IgD-negative memory B cell (primary cell): ENCODE data around the gene MRPS7. TPM values are rescaled to one million over a fixed set of nuclear protein-coding genes. Genes with fewer than 3 reads are reported as not detected.

Experiments
- H3K27ac Mint-ChIP-seq, 3 donors: one replicate each; pipeline ENCODE4 v1.8.0; 2020 to 2022; ENCODE audit warnings: mild to moderate bottlenecking in 3 of 3, mixed read lengths in 3 of 3, moderate library complexity in 1 of 3
- H3K27me3 Mint-ChIP-seq: one replicate; pipeline ENCODE4 v1.8.0; 2021; ENCODE audit warnings: mixed read lengths
- H3K36me3 Mint-ChIP-seq: one replicate; pipeline ENCODE4 v1.8.0; 2020; ENCODE audit warnings: mild to moderate bottlenecking, mixed read lengths
- H3K4me1 Mint-ChIP-seq, 3 donors: one replicate each; pipeline ENCODE4 v1.8.0; 2020 to 2022; ENCODE audit warnings: mixed read lengths in 3 of 3, mild to moderate bottlenecking in 1 of 3
- H3K4me3 Mint-ChIP-seq, 4 donors: one replicate each; pipeline ENCODE4 v1.8.0; 2020 to 2022; ENCODE audit warnings: mild to moderate bottlenecking in 4 of 4, mixed read lengths in 4 of 4, moderate library complexity in 3 of 4
- H3K9me3 Mint-ChIP-seq, 3 donors: one replicate each; pipeline ENCODE4 v1.8.0; 2020 to 2021; ENCODE audit warnings: mixed read lengths in 3 of 3, mild to moderate bottlenecking in 1 of 3
- polyA plus RNA-seq: library from polyadenylated mRNA; unstranded; fragments of 300-500 nt; fragmentation: Illumina TruSeq; gene quantifications from one replicate; pipeline ENCODE4 v1.2.3, GENCODE V29; 2021

Gene MRPS7
- polyA plus RNA-seq, 1 donor from 2014 or later, result 101 TPM

DNA sequence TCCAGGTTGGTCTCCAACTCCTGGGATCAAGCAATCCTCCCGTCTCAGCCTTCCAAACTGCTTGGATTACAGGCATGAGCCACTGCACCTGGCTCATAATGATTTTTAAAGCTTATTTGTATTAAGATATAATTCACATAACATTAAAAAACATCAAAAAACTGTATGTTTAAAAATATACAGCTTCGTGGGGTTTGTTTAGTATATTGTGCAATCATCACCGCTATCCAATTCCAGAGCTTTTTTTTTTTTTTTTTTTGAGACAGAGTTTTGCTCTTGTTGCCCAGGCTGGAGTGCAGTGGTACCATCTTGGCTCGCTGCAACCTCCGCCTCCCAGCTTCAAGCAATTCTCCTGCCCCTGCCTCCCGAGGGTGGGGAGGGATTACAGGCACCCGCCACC lies 38.6 kb downstream of the MRPS7 start:
- Mint-ChIP-seq H3K4me3 (peak overlapping the region in 1 of 4 donors; percentile 73), H3K36me3 (peaks cover 1% of the 10 kb centered on the region), H3K27me3 (no peaks in the 10 kb centered on the region), H3K27ac (peak overlapping the region in 1 of 3 donors; percentile 59), H3K4me1 (peaks cover 14 to 17% (median 14%) of the 10 kb centered on the region in 3 donors), H3K9me3 (no peaks in the 10 kb centered on the region)

DNA sequence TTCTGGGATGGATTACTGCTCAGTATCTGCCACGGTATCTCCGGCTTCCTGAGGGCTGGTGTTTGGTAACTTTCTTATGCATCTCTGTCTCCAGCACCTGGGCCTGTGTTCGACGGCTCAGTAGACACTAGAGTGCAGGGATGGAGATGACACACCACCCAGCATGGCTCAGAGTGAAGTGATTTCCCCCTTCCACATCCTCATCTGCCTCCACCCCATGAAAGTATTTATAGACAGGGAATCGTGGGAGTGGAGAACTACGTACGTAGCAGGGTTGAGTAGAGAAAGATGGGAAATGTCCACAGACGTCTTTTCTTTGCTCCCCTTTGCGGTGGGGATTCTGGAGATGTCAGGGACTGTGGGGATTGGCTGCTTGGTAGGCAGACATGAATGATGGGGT lies 39.4 kb downstream of the MRPS7 start:
- no peaks in the 10 kb centered on the region for H3K27me3 Mint-ChIP-seq
- H3K4me3 Mint-ChIP-seq, result no peak overlapping the region
- no peak overlapping the region for H3K27ac Mint-ChIP-seq
- H3K36me3 Mint-ChIP-seq, result peaks cover 1% of the 10 kb centered on the region
- H3K4me1 Mint-ChIP-seq, result peaks cover 9 to 11% (median 11%) of the 10 kb centered on the region in 3 donors
- no peaks in the 10 kb centered on the region for H3K9me3 Mint-ChIP-seq

- Mint-ChIP-seq H3K27me3 (no peaks in the 10 kb centered on the region), H3K27ac (no peak overlapping the region), H3K4me3 (no peak overlapping the region), H3K9me3 (no peaks in the 10 kb centered on the region), H3K36me3 (peaks cover 1% of the 10 kb centered on the region), H3K4me1 (peaks cover 8 to 9% (median 9%) of the 10 kb centered on the region in 3 donors)
Observed at GRCh38 chr17:75301502-75302206, 40.0 kb downstream of the MRPS7 start.

- H3K36me3 Mint-ChIP-seq, result no peaks in the 10 kb centered on the region
- no peaks in the 10 kb centered on the region for H3K27me3 Mint-ChIP-seq
- H3K4me1 Mint-ChIP-seq, result peaks cover 6 to 14% (median 10%) of the 10 kb centered on the region in 3 donors
- H3K4me3 Mint-ChIP-seq, result peak overlapping the region in 1 of 4 donors; percentile 50
- H3K27ac Mint-ChIP-seq, result peak overlapping the region in 1 of 3 donors; percentile 23
- H3K9me3 Mint-ChIP-seq, result no peaks in the 10 kb centered on the region
Observed at GRCh38 chr17:75307957-75308731, 46.5 kb downstream of the MRPS7 start.

DNA sequence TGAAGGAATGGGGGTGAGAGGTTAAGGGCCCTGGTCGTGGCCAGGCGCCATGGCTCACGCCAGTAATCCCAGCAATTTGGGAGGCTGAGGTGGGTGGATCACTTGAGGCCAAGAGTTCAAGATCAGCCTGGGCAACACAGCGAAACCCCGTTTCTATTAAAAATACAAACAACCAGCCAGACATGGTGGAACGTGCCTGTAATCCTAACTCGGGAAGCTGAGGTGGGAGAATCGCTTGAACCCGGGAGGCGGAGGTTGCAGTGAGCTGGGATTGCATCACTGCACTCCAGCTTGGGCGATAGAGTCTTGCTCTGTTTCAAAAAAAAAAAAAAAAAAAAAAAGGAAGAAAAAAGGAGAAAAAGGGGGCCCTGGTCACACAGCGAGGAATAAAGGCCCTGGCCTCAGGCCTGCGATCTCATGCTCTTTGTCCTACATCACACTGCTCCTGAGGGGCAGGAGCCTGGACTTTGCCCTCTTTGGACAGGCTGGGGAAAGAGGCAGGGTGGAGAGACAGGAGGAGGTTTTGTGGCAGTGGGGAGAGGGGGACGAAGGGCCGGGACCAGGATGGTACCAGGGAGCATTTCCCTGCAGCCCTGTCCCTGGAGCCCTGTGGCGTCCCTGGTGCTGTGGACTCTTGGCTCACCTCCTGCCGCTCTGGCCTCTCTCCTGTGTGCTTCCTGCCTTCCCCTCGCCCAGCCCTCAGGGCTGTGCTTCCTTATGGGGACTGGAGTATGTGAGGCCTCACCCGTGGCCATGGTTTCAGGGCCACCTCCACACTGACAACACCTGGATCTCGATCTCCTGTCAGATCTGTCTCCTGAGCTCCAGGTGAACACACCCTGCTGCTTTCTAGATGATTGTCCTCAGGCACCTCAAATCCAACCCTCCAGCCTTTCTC lies 47.3 kb downstream of the MRPS7 start:
- peak overlapping the region in 2 of 3 donors; percentile 23 to 78 for H3K27ac Mint-ChIP-seq
- H3K36me3 Mint-ChIP-seq, result no peaks in the 10 kb centered on the region
- peaks cover 11 to 19% (median 16%) of the 10 kb centered on the region in 3 donors for H3K4me1 Mint-ChIP-seq
- H3K4me3 Mint-ChIP-seq, result peak overlapping the region in 1 of 4 donors; percentile 50
- H3K9me3 Mint-ChIP-seq, result no peaks in the 10 kb centered on the region
- H3K27me3 Mint-ChIP-seq, result no peaks in the 10 kb centered on the region

GRCh38 chr17:75313941-75314551 lies 52.4 kb downstream of the MRPS7 start:
- H3K27ac Mint-ChIP-seq, result peak overlapping the region; percentile 26 to 94 (median 85)
- no peaks in the 10 kb centered on the region for H3K27me3 Mint-ChIP-seq
- no peaks in the 10 kb centered on the region for H3K36me3 Mint-ChIP-seq
- peak overlapping the region in 3 of 4 donors; percentile 3 to 81 (median 67) for H3K4me3 Mint-ChIP-seq
- H3K4me1 Mint-ChIP-seq, result peaks cover 29 to 40% (median 37%) of the 10 kb centered on the region in 3 donors
- H3K9me3 Mint-ChIP-seq, result no peaks in the 10 kb centered on the region

DNA sequence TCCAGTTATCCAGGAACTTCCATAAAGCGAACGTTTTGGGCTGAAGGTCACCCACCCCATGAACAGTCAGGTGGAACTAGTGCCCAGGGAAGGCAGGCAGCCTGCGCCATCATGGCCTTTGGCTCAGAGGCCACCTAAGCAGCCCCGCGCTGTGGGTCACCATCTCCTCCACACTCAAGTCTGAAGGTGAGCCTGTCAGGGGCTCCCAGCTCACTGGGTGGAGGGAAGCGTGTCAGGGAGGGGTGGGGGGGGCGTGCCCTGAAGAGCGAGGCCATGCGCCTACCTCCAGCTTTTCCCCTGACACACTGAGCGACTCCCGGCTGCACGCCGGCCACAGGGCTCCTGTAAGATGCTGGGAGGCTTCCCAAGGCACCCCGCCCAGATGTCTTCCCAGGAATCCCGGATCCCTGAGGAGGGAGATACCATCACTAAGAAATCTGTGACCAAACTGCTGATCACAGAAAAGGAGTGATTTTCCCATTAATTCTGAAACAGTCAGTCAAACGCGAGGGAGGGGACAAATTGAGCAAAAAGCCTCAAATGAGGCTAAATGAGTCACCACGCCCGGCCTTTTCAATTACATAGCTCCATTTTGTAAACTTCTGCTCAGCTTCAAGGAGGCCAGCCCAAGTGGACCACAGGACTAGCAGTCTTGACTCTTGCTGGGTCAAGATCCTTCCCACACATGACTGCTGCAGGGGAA lies 54.0 kb downstream of the MRPS7 start:
- Mint-ChIP-seq H3K4me1 (peaks cover 41 to 50% (median 49%) of the 10 kb centered on the region in 3 donors), H3K27me3 (no peaks in the 10 kb centered on the region), H3K9me3 (no peaks in the 10 kb centered on the region), H3K27ac (peak overlapping the region; percentile 60 to 92 (median 65)), H3K4me3 (peak overlapping the region in 2 of 4 donors; percentile 74 to 88), H3K36me3 (no peaks in the 10 kb centered on the region)

Other genes with a start within 250 kb of the MRPS7 start
- gene MRPL58, start 249.2 kb upstream of the MRPS7 start, polyA plus RNA-seq, result 53.9 TPM
- gene ATP5PD, start 214.9 kb upstream of the MRPS7 start, polyA plus RNA-seq, result 241 TPM
- 5.7 TPM for gene KCTD2, start 214.7 kb upstream of the MRPS7 start, polyA plus RNA-seq
- 3.0 TPM for gene SLC16A5, start 173.9 kb upstream of the MRPS7 start, polyA plus RNA-seq
- gene ARMC7, start 151.9 kb upstream of the MRPS7 start, polyA plus RNA-seq, result 4.5 TPM
- gene NT5C, start 130.1 kb upstream of the MRPS7 start, polyA plus RNA-seq, result 150 TPM
- gene JPT1, start 107.4 kb upstream of the MRPS7 start, polyA plus RNA-seq, result 150 TPM
- gene SUMO2, start 78.9 kb upstream of the MRPS7 start, polyA plus RNA-seq, result 391 TPM
- gene NUP85, start 56.2 kb upstream of the MRPS7 start, polyA plus RNA-seq, result 32.3 TPM
- 27.8 TPM for gene GGA3, start 273 bp upstream of the MRPS7 start, polyA plus RNA-seq
- 103 TPM for gene MIF4GD, start 9.4 kb downstream of the MRPS7 start, polyA plus RNA-seq
- gene SLC25A19, start 27.6 kb downstream of the MRPS7 start, polyA plus RNA-seq, result 22.0 TPM
- 333 TPM for gene GRB2, start 143.8 kb downstream of the MRPS7 start, polyA plus RNA-seq
- gene TMEM94, start 194.8 kb downstream of the MRPS7 start, polyA plus RNA-seq, result 19.5 TPM